A172 (cell line): Measurements from ENCODE around the gene LPCAT2. TPM values are rescaled to one million over a fixed set of nuclear protein-coding genes. Genes with fewer than 3 reads are reported as not detected.

Experiments used
- DNase-seq: peaks from one replicate; pipeline ENCODE4 v3.0.0-alpha.2; 2015; ENCODE audit warnings: low spot score
- total RNA-seq: library from RNA; depleted of rRNA; stranded (reverse); fragments of >200 nt; shearing (Covaris generic); gene quantifications from 2 replicates; pipeline ENCODE4 v1.2.3, GENCODE V29; 2014

The LPCAT2 gene
- total RNA-seq, 1 experiment from 2014 or later, result 18.6 TPM

DNA sequence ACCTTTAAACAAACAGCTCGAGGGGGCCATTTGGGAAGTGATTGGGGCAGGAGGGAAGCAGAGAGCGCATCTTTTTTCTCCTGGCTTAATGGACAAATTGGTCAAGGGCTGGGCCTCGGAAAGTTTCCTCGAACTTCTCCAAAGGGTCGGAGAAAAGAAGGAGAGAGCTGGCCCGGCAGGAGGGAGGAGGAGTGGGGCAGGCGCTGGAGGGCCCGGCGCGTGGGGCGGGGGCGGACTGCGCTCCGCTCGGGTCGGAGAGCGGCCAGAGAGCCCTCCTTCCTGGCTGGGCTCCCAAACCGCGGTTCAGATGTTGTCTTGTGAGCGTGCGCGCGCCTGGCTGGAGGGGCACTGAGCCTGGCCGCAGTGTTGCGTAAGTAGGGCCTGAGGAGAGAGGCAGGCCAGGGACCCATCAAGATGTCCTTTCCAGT, 28.6 kb upstream of the LPCAT2 start:
- peak; percentile 34 for DNase-seq

DNA sequence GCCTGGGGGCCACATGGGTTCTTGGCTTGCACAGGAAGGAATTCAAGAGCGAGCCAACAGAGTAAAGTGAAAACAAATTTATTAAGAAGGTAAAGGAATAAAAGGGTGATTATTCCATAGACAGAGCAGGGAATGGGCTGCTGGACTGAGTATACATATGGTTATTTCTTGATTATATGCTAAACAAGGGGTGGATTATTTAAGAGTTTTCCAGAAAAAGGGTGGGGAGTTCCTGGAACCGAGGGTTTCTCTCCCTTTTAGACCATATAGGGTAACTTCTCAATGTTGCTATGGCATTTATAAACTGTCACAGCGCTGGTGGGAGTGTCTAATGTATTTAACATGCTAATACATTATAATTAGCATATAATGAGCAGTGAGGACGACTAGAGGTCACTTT, 27.8 kb upstream of the LPCAT2 start:
- no peak for DNase-seq

DNA sequence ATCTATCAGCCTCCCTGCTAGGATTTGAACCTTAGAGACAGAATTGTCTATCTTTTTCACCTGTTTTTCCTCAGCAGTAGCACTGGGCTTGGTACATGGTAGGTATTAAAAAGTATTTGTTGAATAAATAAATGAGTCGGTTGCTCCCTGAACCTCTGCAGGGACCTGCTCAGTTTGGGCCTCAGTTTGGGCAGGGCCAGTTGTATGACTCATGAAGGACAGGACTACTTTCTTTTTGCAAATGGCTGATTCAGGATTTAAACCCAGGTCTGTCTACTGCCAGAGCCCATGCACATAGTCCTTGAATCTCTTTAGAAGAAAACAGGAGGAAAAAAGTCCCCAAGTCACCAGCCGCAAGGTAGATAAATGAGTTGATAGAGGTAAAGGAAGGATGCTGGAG, 26.8 kb upstream of the LPCAT2 start:
- DNase-seq, result no peak

DNA sequence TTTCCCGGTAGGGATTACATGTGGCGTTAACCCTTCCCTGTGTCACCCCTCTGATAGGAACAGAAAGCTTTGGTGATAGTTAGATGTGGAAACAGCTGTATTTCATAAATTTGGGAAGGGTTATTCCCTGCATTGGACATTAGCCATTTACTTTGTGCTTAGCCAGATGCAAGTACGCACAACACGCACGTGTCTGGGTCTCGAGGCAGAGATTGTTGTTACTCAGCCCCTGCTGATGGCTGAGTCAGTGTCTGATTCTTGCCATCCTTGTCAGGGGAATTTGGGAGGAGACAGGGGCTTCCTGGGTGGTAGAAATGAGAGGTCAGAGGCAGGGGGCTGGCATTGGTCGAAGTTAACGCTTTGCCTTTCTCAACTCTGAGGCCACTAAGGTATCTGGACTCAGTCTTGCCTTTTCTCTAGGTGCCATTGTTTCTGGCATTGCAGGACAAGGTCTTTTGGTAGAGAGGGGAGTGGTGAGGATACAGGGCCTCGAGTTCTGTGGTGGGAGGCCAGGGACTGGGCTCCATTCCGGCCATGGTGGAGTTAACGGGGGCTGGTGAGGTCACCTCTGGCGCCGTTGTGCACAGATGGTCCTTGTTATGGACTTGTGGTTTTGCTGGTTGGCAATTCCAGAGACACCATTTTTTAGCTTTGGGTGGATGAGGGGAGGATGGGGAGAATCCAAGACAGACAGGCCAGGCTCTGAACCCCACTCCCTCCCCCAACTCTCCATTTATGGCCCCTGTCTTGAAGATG, 21.6 kb upstream of the LPCAT2 start:
- DNase-seq, result peak; percentile 70

DNA sequence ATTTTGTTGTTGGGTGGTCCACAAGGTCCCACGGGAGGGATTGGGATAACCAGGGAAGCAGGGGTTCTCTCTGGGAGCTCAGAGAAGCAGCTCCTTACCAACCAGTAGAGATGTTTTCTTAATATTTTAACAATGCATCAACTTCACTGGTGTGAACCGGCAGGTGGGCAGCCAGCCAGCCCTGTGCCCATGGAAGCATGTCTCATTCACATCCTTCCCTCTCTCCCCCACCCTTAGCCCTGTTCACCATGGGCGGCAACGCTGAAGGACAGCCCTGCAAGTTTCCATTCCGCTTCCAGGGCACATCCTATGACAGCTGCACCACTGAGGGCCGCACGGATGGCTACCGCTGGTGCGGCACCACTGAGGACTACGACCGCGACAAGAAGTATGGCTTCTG, 20.6 kb upstream of the LPCAT2 start:
- peak; percentile 68 for DNase-seq

DNA sequence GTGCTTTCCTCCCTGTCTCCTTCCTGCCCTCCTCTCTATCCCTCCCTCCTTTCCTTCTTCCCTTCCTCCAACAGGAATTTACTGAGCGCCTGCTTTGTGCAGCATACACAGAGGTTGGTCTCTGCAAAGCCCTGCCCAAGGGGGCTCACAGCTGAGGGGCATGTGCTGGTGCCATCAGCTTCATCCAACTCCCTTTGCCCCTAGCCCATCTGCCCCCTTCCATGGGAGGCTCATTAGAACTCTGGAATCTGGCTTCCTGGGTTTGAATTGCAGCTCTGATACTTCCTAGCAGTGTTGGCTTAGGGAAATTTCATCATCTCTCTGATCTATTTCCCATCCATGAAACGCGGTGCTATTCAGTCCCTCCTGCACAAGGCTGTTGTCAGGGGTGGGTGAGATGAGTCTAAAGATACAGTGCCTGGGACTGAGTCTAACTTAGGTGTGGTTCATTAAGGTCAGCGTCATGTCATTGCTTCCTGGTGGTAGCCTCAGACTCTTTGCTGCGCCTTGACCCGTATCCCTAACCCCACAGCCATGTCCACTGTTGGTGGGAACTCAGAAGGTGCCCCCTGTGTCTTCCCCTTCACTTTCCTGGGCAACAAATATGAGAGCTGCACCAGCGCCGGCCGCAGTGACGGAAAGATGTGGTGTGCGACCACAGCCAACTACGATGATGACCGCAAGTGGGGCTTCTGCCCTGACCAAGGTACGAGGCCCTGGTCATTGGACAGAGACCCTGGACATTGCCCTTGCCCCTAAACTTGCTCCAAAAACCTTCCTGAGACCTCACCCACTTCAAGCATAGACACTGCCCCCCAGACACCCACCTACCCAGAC, 19.5 kb upstream of the LPCAT2 start:
- no peak for DNase-seq

DNA sequence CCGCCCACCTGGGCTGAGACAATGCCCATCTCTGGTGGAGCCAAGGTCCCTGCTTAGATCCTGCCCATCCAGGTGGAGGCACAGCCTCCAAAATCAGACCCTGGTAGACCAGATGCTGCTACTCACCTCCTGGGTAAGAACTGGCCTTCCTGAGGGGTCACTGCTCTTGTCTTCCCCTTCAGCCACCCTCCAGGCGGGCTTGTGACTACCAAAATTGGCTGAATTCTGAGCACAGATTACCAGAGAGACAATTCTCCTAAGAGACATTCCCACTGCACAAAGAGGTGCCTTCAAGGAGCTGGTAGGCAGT, 19.0 kb upstream of the LPCAT2 start:
- DNase-seq, result no peak

DNA sequence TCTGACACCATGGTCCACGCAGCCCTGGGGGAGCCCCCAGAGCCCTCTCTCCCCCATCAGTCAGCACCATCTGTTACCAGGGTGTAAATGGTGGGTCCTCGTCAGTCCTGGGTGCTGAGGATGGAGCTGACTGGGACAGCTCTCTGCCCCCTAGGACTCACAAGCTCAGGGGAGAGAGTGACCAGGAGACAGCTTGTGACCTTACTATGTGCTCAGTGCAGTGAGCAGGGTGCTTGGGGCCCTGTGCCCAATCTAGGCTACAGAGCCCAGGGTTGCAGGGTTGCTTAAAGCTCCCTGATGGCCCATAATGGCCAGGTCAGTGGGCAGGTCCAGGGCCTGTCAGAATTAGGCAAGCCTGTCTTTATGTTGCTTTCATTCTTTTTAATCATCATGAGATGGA, 18.6 kb upstream of the LPCAT2 start:
- DNase-seq, result no peak

DNA sequence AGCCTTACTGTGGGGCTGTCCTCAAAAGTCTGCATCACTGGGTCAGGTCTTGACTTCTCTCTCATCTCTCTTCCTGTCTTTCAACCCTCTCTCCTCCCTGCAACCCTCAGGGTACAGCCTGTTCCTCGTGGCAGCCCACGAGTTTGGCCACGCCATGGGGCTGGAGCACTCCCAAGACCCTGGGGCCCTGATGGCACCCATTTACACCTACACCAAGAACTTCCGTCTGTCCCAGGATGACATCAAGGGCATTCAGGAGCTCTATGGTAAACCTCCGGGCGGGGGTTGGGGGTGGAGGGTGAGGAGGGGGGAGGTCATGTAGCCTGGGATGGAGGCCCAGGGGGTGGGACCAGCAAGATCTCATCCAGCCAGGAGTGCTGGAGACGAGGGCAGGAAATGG, 17.2 kb upstream of the LPCAT2 start:
- no peak for DNase-seq

DNA sequence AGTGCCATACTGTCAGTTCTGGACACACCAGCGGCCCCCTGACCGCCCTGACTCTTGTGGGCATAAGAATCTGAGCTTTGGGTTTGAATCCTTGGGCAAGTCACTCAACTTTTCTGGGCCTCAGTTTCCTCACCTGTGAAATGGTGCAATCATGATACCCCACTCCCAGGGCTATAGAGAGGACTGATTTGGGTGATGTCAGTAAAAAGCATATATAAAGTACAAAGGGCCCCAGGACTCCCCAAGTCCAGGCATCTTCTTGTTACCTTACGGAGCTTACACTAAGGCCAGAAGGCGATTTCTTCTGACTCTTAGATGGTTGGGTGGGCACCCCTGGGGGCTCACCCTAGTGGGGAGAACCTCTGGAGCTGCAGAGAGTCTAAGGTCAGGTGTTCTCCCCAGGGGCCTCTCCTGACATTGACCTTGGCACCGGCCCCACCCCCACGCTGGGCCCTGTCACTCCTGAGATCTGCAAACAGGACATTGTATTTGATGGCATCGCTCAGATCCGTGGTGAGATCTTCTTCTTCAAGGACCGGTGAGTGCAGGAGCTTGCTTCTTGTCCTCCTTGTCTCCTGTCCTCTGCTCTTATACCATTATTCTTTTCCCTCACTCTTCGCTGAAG, 16.0 kb upstream of the LPCAT2 start:
- DNase-seq, result no peak

DNA sequence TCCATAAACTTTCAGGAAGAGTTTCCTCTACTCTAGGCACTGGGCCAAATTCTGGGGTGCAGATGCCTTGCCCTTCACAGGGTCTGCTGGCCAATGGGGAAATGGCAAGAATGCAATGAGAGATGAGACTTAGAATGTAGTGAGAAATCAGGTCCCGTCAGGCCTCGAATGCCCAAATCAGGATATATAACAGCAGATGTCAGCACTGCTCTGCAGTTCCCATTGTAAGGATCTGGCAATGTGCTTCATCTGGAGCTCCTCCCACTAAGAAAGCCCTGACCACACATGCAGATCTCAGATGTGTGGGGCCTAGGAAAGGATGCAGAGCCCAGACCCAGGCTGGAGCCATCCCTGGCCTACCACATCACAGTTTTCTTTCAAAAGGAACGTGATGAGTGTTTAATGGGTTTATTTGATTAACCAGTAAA, 13.9 kb upstream of the LPCAT2 start:
- peak; percentile 79 for DNase-seq

DNA sequence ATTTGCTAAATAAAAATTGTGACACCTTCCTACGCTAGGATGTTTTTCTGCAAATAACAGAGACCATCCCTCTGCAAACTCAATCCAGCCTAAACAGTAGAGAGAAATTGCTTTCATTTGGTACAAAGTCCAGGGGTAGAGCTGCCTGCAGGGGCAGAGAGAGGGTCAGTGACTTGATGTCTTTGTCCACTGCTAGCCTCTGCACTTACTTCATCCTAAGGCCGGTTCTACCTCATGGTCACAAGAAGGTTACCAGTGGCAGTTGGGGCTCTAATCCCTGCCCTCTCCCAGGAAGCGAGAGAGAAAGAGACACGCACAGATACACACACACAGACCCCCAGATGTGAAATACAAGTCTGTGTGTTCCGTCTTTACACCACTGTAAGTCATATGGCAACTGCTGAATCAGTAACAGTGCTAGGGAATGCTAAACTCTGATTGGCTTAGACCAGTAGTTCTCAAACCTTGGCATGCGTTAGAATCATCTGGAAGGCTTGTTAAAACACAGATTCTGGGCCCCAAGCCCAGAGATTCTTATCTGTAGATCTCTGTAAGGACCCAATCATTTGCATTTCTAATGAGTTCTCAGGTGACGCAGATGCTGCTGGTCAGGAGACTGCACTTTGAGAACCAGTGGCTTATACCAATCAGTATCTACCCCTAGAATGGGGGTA, 13.1 kb upstream of the LPCAT2 start:
- peak; percentile 22 for DNase-seq

DNA sequence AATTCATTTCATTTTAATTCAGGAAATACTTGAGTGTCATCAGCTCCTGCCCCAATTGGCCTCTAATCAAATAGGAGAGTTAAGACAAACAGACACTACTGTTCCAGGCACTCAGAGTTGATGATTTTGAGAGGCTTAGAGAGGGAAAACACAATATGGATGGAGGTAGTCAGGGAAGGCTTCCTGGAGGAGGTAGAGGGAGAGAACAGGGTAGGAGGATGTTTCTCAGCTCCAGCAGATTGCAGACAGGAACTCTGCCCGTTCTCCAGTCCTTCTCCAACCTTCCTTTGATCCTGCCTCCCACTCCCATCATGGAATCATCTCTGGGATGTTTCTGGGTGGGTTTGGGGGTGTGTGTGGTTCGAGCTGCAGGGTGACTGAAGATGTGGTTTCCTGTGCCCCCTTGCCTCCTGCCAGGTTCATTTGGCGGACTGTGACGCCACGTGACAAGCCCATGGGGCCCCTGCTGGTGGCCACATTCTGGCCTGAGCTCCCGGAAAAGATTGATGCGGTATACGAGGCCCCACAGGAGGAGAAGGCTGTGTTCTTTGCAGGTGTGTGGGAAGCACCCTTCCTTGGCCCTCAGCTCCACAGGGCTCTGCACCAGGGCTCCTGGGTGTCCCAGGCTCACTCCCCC, 12.2 kb upstream of the LPCAT2 start:
- no peak for DNase-seq

DNA sequence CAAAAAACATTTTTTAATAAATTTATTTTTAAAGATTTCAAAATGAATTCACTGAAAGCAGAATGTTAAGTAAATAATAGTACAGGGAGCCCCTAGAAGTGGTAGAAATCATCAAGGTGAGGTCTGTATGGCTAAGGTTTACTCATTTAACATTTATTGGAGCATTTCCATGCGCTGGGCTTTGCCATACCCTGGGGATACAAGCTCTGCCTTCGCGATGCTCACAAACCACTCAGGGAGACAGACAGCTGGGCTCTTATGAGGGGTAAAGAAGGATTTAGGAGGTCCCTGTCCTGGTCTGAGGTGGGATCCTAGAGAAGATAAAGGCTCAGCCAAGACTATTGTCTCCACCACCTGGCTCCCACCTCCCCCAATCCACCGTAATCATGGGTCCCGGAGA, 11.3 kb upstream of the LPCAT2 start:
- DNase-seq, result no peak

DNA sequence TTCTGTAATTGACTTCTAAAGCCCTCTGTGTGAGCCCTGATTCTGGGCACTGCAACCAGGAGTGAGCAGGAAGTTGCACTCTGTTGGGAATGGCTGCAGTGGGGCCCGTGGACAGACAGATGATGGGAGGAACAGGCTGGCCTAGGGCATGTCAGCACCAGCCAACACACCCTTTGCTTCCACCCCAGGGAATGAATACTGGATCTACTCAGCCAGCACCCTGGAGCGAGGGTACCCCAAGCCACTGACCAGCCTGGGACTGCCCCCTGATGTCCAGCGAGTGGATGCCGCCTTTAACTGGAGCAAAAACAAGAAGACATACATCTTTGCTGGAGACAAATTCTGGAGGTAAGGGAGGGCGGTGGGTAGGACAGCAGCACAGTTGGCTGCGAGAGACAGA, 10.8 kb upstream of the LPCAT2 start:
- no peak for DNase-seq

DNA sequence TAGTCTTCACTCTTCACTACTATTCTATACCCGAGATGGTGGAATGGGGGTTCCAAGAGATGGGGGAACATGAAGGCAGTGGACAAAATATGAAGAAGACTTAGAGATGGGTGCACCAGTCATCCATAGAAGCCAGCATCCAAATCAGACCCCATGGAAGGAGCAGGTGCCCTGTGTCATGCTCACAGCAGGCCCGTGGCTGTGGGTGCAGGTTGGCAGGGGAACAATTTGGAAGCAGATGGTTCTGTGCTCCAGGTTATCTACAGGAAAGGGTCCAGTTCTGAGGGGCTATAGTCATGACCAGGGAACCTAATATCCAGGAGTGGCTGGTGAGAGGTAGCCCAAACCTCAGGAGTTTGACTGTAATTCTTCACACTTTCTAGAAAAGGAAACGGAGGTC, 9.6 kb upstream of the LPCAT2 start:
- DNase-seq, result no peak

DNA sequence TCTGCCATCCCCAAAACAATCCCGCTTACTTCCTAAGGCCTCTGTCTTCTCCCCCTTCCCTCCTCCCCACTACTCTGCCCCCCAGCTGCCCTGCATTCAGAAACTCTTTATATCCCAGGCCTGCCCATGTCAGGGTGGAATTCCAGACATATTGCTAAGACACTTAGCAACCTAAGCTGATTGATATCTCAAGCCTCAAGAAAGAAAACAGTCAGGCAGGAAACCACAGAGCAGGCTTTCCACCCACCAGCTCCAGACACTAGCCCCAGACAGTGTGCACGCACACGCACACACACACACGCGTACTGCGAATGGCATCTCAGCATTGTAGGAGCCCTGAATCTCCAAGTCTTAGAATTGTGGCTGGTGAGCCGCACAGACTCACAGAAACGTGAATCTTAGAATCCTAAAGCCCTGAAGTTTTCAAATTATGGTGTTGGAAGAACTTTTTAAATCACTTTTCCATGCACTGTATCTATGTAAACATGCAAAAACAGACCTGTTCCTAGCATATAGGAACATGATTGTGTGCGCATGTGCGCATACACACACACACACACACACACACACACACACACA, 8.8 kb upstream of the LPCAT2 start:
- peak; percentile 94 for DNase-seq

DNA sequence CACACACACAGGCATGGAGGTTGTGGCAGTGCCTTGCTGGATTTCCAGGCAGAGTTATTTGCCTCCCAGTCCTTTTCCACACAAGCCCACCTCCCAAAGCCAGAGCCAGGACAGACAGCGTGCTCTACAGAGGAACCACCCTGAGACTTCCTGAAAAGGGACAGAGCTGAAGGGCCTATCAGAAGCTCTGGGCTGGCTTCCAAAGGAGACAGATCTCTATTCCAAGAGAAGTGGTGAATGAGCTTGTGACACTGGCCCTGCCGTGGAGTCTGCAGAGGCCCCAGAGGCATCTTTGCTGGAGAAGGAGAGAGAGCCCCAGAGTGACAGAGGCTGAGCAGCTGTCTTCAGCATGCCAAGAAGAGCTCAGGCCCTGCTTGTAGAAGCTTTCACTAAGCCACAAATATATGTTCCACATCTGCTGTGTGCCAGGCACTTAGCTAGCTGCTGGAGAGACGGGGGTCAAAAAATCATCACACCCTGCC, 8.3 kb upstream of the LPCAT2 start:
- peak; percentile 51 for DNase-seq

DNA sequence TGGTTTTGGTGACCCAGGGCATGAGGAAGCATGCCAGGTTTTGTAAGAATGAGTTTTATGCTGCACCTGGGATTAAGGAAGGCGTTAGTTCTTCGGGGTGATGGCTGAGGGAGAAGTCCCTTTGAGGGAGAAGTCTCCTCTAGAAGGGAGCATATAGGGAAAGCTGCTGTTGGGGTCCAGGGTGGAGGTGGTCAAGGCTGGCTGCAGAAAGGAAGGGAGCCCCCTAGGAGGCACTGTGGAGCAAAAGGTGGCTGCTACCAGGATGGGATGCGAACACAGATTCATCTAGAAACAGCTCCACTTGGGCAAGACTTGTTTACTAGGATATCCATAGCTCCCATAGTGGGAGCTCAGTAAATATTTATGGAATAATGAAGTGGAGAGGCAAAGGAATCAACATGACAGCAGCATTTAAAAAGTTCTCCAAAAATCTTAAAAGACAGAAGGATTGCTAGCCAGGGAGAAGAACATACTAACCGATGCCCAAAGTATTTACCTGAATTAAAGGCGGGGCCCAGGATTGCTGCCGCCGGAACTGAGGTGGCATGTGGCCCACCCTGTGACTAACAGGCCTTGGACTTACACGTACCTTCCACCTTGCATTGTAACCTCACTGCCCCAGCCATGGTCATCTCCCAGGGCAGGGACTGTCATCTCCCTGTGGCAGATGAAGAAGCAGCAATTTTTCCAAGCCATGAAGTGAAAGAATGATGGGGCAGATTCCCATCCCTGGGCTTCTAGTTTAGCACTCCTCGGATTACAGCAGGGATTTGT, 7.1 kb upstream of the LPCAT2 start:
- no peak for DNase-seq

DNA sequence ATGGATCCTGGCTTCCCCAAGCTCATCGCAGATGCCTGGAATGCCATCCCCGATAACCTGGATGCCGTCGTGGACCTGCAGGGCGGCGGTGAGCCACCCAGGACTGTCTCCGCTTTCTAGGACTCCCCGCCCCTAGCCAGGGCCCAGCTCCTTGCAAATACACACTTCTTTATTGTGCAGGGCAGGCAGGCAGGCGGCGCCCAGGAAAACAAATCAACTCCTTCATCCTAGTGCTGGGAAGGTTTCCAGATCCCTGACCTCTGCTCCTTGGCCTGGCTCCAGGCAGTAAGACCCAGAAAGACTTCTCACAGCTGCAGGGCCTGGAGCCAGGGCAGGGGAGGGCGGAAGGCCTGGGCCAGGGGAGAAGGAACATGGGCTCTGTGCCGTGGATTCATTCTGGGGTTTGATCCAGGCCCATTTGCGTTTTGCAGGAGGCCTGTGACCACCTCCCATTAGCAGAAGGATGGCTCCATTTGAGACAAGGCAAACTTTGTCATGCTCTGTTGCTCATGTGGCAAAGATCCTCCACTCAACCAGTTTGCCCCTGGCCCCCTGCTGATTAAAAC, 6.0 kb upstream of the LPCAT2 start:
- DNase-seq, result peak; percentile 87
